AG09309 (cell line): Measurements from ENCODE around the gene ZFC3H1.

Experiments used
- DNase-seq: peaks from one replicate; pipeline ENCODE4 v3.0.0-alpha.2; 2010; ENCODE audit warnings: low read depth
- H3K4me3 ChIP-seq: 2 replicates; pipeline ENCODE4 v1.5.1; 2011; ENCODE audit warnings: mild to moderate bottlenecking, low read depth, low read length, moderate library complexity; ENCODE audit not compliant: control insufficient read depth
- CTCF ChIP-seq: IDR thresholded peaks from 2 replicates; pipeline ENCODE4 v1.5.1; 2011; ENCODE audit warnings: mild to moderate bottlenecking, low read depth, low read length, inconsistent platforms; ENCODE audit not compliant: insufficient read depth, control insufficient read depth; ENCODE audit errors: missing control alignments

Gene ZFC3H1

GRCh38 chr12:71599210-71599609 lies 64.4 kb downstream of the ZFC3H1 start:
- TF ChIP-seq CTCF, result no peak
- DNase-seq, result no peak
- no peak overlapping the region for H3K4me3 ChIP-seq

GRCh38 chr12:71594214-71594948 lies 69.3 kb downstream of the ZFC3H1 start:
- DNase-seq, result no peak
- TF ChIP-seq CTCF, result no peak
- H3K4me3 ChIP-seq, result no peak overlapping the region

- no peak for TF ChIP-seq CTCF
- no peak overlapping the region for H3K4me3 ChIP-seq
Measured at GRCh38 chr12:71592841-71593240, 70.8 kb downstream of the ZFC3H1 start.

GRCh38 chr12:71591601-71592000 lies 72.0 kb downstream of the ZFC3H1 start:
- no peak for DNase-seq
- no peak overlapping the region for H3K4me3 ChIP-seq
- no peak for TF ChIP-seq CTCF

More at GRCh38 chr12:71592841-71593240, 70.8 kb downstream of the ZFC3H1 start:
- DNase-seq, result no peak

GRCh38 chr12:71589478-71589881 lies 74.2 kb downstream of the ZFC3H1 start:
- no peak overlapping the region for H3K4me3 ChIP-seq
- DNase-seq, result peak; percentile 7
- TF ChIP-seq CTCF, result no peak

- DNase-seq, result no peak
- no peak overlapping the region for H3K4me3 ChIP-seq
- no peak for TF ChIP-seq CTCF
Measured at GRCh38 chr12:71587012-71587411, 76.6 kb downstream of the ZFC3H1 start.

- DNase-seq, result no peak
- no peak for TF ChIP-seq CTCF
- H3K4me3 ChIP-seq, result no peak overlapping the region
Measured at GRCh38 chr12:71585218-71585617, 78.4 kb downstream of the ZFC3H1 start.
